Measurements from ENCODE around the gene RBM10. TPM values are rescaled to one million over a fixed set of nuclear protein-coding genes. Genes with fewer than 3 reads are reported as not detected.

RBM10 gene
- total RNA-seq, 2 donors from 2014 or later = 59.6 to 62.2 TPM

DNA sequence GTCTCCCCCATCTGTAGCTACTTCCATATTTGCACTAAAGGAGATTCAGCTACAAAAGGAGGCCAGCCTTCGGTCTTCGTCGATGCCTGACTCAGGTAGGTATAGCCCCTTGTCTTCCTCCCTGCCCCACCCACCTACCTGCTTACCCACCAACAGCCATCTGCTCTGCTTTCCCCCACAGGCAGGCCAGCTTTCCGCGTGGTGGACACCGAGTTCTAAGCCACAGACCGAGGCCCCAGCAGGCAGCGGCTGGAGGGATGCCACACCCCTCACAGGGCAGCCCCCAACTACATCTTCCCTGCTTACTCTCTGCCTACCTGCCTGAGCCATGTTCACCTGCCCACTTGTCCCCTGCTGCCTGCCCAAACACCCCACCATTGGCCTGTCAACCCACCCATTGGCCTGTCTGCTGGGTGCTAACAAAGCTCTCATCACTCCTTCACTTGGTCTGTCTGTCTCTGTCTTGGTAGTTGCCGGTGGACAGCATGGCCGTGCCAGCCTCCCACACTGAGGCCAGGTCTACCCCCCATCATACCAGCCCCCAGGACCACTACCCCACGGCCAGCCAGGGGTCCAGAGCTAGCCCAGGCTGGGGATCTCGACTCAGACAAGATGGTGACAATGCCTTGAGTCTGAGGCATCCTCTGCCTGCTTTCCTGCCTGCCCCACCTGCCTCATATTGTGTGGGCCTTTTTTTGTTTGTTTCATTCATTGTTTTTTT, 83.7 kb downstream of the RBM10 start:
- no peak for DNase-seq (ENCODE audit: low spot score)
- no peak overlapping the region for H3K27ac Mint-ChIP-seq
- no peak overlapping the region for H3K4me3 Mint-ChIP-seq
- H3K4me1 Mint-ChIP-seq (ENCODE audit: low read depth in 2 of 2) = peaks cover 0 to 14% of the 10 kb centered on the region in 2 donors
- H3K9me3 Mint-ChIP-seq = no peaks in the 10 kb centered on the region
- ATAC-seq = no peak
- no peaks in the 10 kb centered on the region for H3K36me3 Mint-ChIP-seq
- H3K27me3 Mint-ChIP-seq = no peaks in the 10 kb centered on the region

DNA sequence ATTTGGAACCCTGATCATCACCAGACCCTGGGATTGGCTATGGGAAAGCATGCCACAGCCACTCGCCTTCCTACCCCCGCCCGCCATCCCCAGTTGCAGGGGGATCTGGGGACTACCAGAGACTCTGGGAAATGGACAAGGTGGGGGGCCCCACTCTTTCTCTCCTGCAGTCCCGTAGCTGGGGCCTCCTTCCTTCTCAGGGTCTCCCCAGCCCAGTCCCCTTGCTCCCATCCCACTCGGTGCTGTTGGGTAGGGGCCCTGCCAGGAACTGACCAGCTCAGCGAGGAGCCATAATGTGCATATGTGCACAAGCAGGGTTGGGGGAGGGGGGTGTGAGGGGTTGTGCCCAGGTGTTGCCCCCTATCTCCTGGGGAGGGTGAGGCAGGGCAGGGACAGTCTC, 84.4 kb downstream of the RBM10 start:
- Mint-ChIP-seq H3K4me1 (ENCODE audit: low read depth in 2 of 2) (peaks cover 0 to 11% of the 10 kb centered on the region in 2 donors), H3K27me3 (no peaks in the 10 kb centered on the region), H3K27ac (no peak overlapping the region), H3K4me3 (no peak overlapping the region), H3K9me3 (no peaks in the 10 kb centered on the region), H3K36me3 (no peaks in the 10 kb centered on the region)
- peak; percentile 32 for DNase-seq (ENCODE audit: low spot score)
- no peak for ATAC-seq

DNA sequence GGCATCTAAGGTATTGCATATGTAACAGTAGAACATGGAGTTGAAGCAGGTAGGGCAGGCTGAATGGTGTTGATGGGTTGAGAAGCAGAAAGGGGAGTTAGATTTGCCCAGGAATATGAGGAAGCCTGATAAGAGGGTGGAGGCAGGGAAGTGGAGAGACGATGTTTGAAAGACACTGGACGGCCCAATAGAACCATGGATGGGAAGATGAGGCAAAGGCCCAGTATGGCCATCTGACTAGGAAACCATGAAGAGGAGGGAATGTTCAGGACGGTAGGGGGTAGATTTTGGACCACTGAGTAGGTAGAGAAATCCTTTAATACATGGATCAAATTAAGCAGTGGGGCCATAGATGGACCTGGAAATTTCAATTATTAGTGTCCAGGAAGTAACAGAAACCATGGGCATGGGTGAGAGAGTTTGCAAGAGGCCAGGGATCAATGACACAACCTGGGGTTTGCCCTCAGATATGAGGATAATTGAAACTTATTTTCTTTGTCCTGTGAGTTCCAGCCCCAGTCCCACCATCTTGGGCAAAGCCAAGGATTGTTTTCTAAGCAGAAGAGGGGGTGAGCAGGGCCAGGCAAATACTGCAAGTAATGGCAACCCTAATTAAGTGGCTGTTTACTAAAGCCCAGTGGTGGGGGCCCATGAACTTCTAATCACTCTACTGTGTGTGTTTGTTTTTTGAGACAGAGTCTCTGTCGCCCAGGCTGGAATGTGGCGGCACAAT, 85.3 kb downstream of the RBM10 start:
- no peak for DNase-seq (ENCODE audit: low spot score)
- Mint-ChIP-seq H3K9me3 (no peaks in the 10 kb centered on the region), H3K27me3 (no peaks in the 10 kb centered on the region), H3K36me3 (no peaks in the 10 kb centered on the region), H3K27ac (no peak overlapping the region), H3K4me3 (no peak overlapping the region), H3K4me1 (ENCODE audit: low read depth in 2 of 2) (peaks cover 3 to 15% of the 10 kb centered on the region in 2 donors)
- no peak for ATAC-seq

DNA sequence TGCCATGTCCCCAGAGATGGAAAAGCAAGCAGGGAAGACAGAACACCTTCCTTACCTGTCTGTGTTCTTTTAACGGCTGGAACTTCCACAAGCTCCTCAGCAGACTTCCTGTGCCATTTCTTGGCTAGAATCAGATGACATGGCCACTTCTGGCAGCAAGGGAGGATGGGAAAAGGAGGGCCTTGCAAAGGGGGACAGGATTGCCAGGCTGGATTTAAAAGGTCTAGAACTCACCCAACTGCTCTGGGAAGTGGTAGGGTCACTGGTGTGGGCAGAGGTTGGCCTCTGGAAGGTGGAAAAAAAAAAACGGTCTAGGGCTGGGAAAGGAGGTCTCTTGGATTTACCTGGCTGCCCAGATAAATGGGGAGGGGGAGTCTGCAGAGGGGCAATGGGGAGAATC, 86.1 kb downstream of the RBM10 start:
- H3K4me3 Mint-ChIP-seq = no peak overlapping the region
- H3K4me1 Mint-ChIP-seq (ENCODE audit: low read depth in 2 of 2) = peaks cover 11 to 22% of the 10 kb centered on the region in 2 donors
- peak overlapping the region in 1 of 2 donors; percentile 94 for H3K27ac Mint-ChIP-seq
- H3K27me3 Mint-ChIP-seq = no peaks in the 10 kb centered on the region
- ATAC-seq = no peak
- H3K36me3 Mint-ChIP-seq = no peaks in the 10 kb centered on the region
- no peaks in the 10 kb centered on the region for H3K9me3 Mint-ChIP-seq
- DNase-seq (ENCODE audit: low spot score) = no peak

DNA sequence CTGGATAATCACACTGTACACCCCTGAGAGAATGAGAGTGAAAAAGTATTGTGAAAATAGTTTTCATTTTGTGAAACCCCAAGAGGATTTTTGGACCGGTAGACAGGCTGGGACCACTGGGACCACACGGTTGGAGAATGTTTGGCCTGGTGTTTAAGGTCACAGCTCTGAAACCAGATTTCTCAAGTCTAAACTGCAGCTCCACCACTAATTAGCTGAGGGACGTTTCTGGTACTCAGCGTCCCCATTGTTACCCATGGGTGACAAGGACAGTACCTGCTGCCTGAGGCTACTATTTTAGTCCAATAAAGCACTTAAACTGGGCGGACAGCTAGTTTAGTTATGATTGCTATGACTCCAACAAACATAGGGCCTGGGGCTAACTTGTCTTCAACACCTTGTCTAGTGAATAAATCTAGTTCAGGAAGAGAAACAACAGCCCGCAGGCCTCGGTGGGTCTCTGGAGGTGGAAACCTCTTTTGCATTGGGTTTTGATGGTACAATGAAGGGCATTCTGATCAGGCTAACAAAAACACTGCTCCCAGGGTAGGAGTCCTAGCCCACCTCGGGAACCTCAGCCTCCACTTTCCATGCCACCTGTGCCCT, 87.3 kb downstream of the RBM10 start:
- no peaks in the 10 kb centered on the region for H3K9me3 Mint-ChIP-seq
- peaks cover 11 to 22% of the 10 kb centered on the region in 2 donors for H3K4me1 Mint-ChIP-seq (ENCODE audit: low read depth in 2 of 2)
- no peaks in the 10 kb centered on the region for H3K36me3 Mint-ChIP-seq
- H3K27me3 Mint-ChIP-seq = no peaks in the 10 kb centered on the region
- H3K4me3 Mint-ChIP-seq = peak overlapping the region; percentile 93
- DNase-seq (ENCODE audit: low spot score) = peak; percentile 18
- peak overlapping the region; percentile 91 to 94 for H3K27ac Mint-ChIP-seq
- no peak for ATAC-seq

DNA sequence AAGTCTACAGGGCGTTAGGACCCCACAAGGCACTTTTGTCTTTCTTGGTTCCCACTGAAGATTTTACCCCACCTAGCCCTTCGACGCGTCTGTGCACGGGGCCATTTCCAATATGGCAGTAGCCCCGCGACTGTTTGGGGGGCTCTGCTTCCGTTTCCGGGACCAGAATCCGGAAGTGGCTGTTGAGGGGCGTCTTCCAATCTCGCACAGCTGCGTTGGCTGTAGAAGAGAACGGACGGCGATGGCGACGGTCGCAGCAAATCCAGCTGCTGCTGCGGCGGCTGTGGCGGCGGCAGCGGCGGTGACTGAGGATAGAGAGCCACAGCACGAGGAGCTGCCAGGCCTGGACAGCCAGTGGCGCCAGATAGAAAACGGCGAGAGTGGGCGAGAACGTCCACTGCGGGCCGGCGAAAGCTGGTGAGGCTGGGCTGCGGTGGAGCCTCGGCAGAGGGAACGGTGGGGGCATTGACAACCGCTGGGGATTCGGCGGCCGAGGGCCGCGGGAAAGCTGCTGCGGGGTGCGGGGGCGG, 87.8 kb downstream of the RBM10 start, which contains the start of gene USP11:
TSS of gene USP11 (plus strand) at position 207 of the 530 bp plus-strand sequence. CDS start at position 242, 35 bp downstream.
- Mint-ChIP-seq H3K4me1 (ENCODE audit: low read depth in 2 of 2) (peaks cover 11 to 22% of the 10 kb centered on the region in 2 donors), H3K36me3 (no peaks in the 10 kb centered on the region), H3K27me3 (no peaks in the 10 kb centered on the region), H3K27ac (peak within 1 kb of the TSS; percentile 91 to 94), H3K9me3 (no peaks in the 10 kb centered on the region), H3K4me3 (peak within 1 kb of the TSS; percentile 93)
- peak; percentile 17 to 52 for ATAC-seq
- DNase-seq (ENCODE audit: low spot score) = no peak

DNA sequence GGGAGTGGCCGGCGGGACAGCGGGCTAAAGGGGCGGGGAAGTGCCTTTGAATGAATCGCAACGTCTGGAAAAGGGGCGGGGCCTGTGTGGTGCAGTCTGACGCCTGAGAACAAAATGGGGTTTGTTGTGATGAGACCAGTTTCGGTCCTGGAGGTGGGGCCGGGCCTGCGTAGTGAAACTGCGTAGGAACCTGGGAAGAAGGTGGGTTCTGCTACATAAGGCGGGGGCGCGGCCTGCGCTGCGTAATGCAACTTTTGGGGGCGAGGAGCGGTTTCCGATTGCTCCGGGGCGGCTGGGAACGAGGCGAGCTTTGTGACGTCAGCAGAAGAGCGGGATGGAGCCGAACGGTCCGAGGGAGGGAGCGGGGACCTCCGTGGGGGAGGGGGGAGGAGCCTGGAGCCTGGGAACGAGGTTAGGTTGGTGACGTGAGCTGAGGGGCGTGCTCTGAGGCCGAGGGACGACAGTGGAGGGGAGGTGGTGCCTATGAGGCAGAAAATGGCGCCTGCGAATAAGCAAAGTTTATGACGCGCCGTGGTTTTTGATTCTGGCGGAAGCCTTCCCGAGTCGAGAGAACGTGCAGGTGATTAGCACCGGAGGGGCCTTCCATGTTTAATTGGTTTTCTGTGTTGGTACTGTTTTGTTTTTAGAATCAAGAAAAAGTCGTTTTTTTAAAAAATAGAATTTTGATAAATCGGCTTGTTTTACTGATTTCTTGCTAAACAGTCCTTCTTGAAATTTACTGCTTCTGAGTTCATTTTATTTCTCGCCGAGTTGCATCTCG, 88.5 kb downstream of the RBM10 start:
- peak; percentile 95 to 97 for ATAC-seq
- peak overlapping the region; percentile 91 to 94 for H3K27ac Mint-ChIP-seq
- no peaks in the 10 kb centered on the region for H3K36me3 Mint-ChIP-seq
- no peaks in the 10 kb centered on the region for H3K27me3 Mint-ChIP-seq
- no peaks in the 10 kb centered on the region for H3K9me3 Mint-ChIP-seq
- DNase-seq (ENCODE audit: low spot score) = peak; percentile 95
- peak overlapping the region; percentile 93 for H3K4me3 Mint-ChIP-seq
- peaks cover 11 to 22% of the 10 kb centered on the region in 2 donors for H3K4me1 Mint-ChIP-seq (ENCODE audit: low read depth in 2 of 2)

DNA sequence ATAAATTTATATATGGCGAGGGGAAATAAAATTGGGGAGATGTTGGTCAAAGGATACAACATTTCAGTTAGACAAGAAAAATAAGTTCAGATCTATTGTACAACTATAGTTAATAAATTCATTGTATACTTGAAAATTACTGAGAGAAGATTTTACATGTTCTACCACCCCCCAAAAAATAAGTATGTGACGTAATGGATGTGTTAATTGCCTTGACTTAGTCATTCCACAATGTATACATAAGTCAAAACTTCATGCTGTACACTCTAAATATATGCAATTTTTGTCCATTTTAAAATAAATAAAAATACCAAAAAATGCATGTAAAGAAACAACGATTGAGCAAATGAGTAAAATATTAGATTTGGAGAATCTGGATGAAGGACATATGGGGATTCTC, 89.6 kb downstream of the RBM10 start:
- Mint-ChIP-seq H3K36me3 (no peaks in the 10 kb centered on the region), H3K4me1 (ENCODE audit: low read depth in 2 of 2) (peaks cover 11 to 26% of the 10 kb centered on the region in 2 donors), H3K4me3 (peak overlapping the region; percentile 93), H3K9me3 (no peaks in the 10 kb centered on the region), H3K27ac (peak overlapping the region; percentile 91 to 94), H3K27me3 (no peaks in the 10 kb centered on the region)
- ATAC-seq (no peak), DNase-seq (ENCODE audit: low spot score) (no peak)

DNA sequence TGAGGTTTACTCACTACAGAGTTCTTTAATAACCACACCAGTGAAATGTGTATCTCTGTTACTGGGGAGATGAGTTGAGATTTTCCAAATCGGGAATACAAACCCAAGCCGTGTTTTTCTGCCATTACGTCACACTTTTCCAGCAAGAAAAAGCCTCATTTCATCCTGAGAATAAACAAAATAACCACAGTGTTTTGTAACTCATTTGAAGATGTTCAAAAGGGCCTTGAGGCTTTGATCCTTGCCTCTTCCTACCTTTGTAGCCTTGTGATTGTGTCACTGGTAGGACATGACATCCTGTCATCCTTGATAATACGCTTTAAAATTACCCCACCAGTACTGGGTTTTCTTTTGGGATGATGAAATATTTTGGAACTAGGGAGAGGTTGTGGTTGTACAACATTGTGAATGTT, 90.7 kb downstream of the RBM10 start:
- Mint-ChIP-seq H3K9me3 (no peaks in the 10 kb centered on the region), H3K4me1 (ENCODE audit: low read depth in 2 of 2) (peaks cover 11 to 31% of the 10 kb centered on the region in 2 donors), H3K27me3 (no peaks in the 10 kb centered on the region), H3K4me3 (peak overlapping the region; percentile 55), H3K36me3 (no peaks in the 10 kb centered on the region), H3K27ac (peak overlapping the region in 1 of 2 donors; percentile 45)
- DNase-seq (ENCODE audit: low spot score) (no peak), ATAC-seq (no peak)

Other genes with a start within 250 kb of the RBM10 start
- 1 to 10 TPM in 1 of 2 donors, under 1 TPM in 1; 0.43 to 1.1 TPM for gene JADE3, start 232.8 kb upstream of the RBM10 start, total RNA-seq
- gene RGN, start 66.8 kb upstream of the RBM10 start, total RNA-seq = not detected
- 10 to 100 TPM; 50.8 to 75.4 TPM for gene NDUFB11, start 519 bp upstream of the RBM10 start, total RNA-seq
- 100 to 1,000 TPM; 227 to 243 TPM for gene UBA1, start 48.6 kb downstream of the RBM10 start, total RNA-seq
- 10 to 100 TPM; 62.2 to 63.7 TPM for gene CDK16, start 73.5 kb downstream of the RBM10 start, total RNA-seq
- gene USP11, start 87.8 kb downstream of the RBM10 start, total RNA-seq = 10 to 100 TPM; 45.7 to 49.2 TPM
- gene ZNF157, start 225.4 kb downstream of the RBM10 start, total RNA-seq = under 1 TPM; 0.31 to 0.61 TPM